H9 (cell line): ENCODE data around the gene RPS8. TPM values are rescaled to one million over a fixed set of nuclear protein-coding genes. Genes with fewer than 3 reads are reported as not detected.

Experiments used
- DNase-seq: peaks from one replicate; pipeline ENCODE4 v3.0.0-alpha.2; 2017
- H2AFZ ChIP-seq: one replicate; pipeline ENCODE4 v1.6.1; 2013; ENCODE audit warnings: mild to moderate bottlenecking, low read length, control low read depth, moderate library complexity
- H2AK5ac ChIP-seq: 2 replicates; pipeline ENCODE4 v1.6.1; 2013; ENCODE audit warnings: low read length, control low read depth, mixed read lengths; ENCODE audit not compliant: insufficient read length
- H2BK120ac ChIP-seq: one replicate; pipeline ENCODE4 v1.6.1; 2013; ENCODE audit warnings: low read depth, mild to moderate bottlenecking, low read length, control low read depth, inconsistent platforms; ENCODE audit not compliant: poor library complexity, severe bottlenecking
- H2BK12ac ChIP-seq: 2 replicates; pipeline ENCODE4 v1.6.1; 2013; ENCODE audit warnings: low read length, control low read depth, mixed read lengths, low read depth; ENCODE audit not compliant: insufficient read length
- H2BK15ac ChIP-seq: 2 replicates; pipeline ENCODE4 v1.6.1; 2013; ENCODE audit warnings: low read depth, low read length, control low read depth
- H2BK20ac ChIP-seq: one replicate; pipeline ENCODE4 v1.6.1; 2013; ENCODE audit warnings: low read depth, mild to moderate bottlenecking, low read length, control low read depth, inconsistent platforms; ENCODE audit not compliant: poor library complexity, severe bottlenecking
- H2BK5ac ChIP-seq: 2 replicates; pipeline ENCODE4 v1.6.1; 2013; ENCODE audit warnings: low read length, control low read depth, mixed read lengths; ENCODE audit not compliant: insufficient read length
- H3K14ac ChIP-seq: 2 replicates; pipeline ENCODE4 v1.6.1; 2013; ENCODE audit warnings: low read length, control low read depth; ENCODE audit not compliant: insufficient read depth
- H3K18ac ChIP-seq: 2 replicates; pipeline ENCODE4 v1.6.1; 2013; ENCODE audit warnings: low read depth, mild to moderate bottlenecking, mixed read lengths, low read length, control low read depth; ENCODE audit not compliant: insufficient read length
- H3K23ac ChIP-seq: 2 replicates; pipeline ENCODE4 v1.6.1; 2013; ENCODE audit warnings: low read length, control low read depth, mixed read lengths, low read depth; ENCODE audit not compliant: insufficient read length
- H3K23me2 ChIP-seq: 2 replicates; pipeline ENCODE4 v1.6.1; 2013; ENCODE audit warnings: low read depth, mild to moderate bottlenecking, mixed read lengths, low read length, control low read depth; ENCODE audit not compliant: insufficient read length, poor library complexity, severe bottlenecking
- H3K27ac ChIP-seq: 2 replicates; pipeline ENCODE4 v1.5.1; 2013; ENCODE audit warnings: low read length, control low read depth, mixed read lengths, low read depth; ENCODE audit not compliant: insufficient read length
- H3K27me3 ChIP-seq: 2 replicates; pipeline ENCODE4 v1.6.1; 2013; ENCODE audit warnings: low read length, control low read depth, inconsistent platforms; ENCODE audit not compliant: insufficient read depth
- H3K4ac ChIP-seq: 2 replicates; pipeline ENCODE4 v1.6.1; 2013; ENCODE audit warnings: low read depth, mild to moderate bottlenecking, control low read depth, inconsistent platforms, low read length, moderate library complexity
- H3K4me1 ChIP-seq: 2 replicates; pipeline ENCODE4 v1.6.1; 2013; ENCODE audit warnings: low read length, control low read depth, inconsistent platforms; ENCODE audit not compliant: insufficient read depth
- H3K4me2 ChIP-seq: 2 replicates; pipeline ENCODE4 v1.6.1; 2013; ENCODE audit warnings: low read length, control low read depth, mixed read lengths; ENCODE audit not compliant: insufficient read length, insufficient read depth
- H3K56ac ChIP-seq: 2 replicates; pipeline ENCODE4 v1.6.1; 2013; ENCODE audit warnings: low read depth, mild to moderate bottlenecking, mixed read lengths, low read length, control low read depth; ENCODE audit not compliant: insufficient read length
- H3K79me1 ChIP-seq: 2 replicates; pipeline ENCODE4 v1.6.1; 2013; ENCODE audit warnings: low read depth, mild to moderate bottlenecking, moderate library complexity, low read length, control low read depth, inconsistent platforms; ENCODE audit not compliant: insufficient read depth, poor library complexity, severe bottlenecking
- H3K79me2 ChIP-seq: 2 replicates; pipeline ENCODE4 v1.6.1; 2013; ENCODE audit warnings: low read length, control low read depth, inconsistent platforms; ENCODE audit not compliant: insufficient read depth
- H3K9ac ChIP-seq: 2 replicates; pipeline ENCODE4 v1.6.1; 2013; ENCODE audit warnings: low read length, control low read depth, mixed read lengths; ENCODE audit not compliant: insufficient read length; ENCODE audit errors: extremely low read depth
- H3K9me3 ChIP-seq: one replicate; pipeline ENCODE4 v1.6.1; 2013; ENCODE audit warnings: low read depth, low read length, inconsistent platforms; ENCODE audit not compliant: control insufficient read depth
- H3T11ph ChIP-seq: one replicate; pipeline ENCODE4 v1.6.1; 2013; ENCODE audit warnings: mild to moderate bottlenecking, low read length, control low read depth, inconsistent platforms
- H4K20me1 ChIP-seq: one replicate; pipeline ENCODE4 v1.6.1; 2013; ENCODE audit not compliant: control insufficient read depth, insufficient read length, insufficient read depth
- H4K5ac ChIP-seq: 2 replicates; pipeline ENCODE4 v1.6.1; 2013; ENCODE audit warnings: low read depth, mild to moderate bottlenecking, mixed read lengths, low read length, control low read depth; ENCODE audit not compliant: insufficient read length
- H4K8ac ChIP-seq: replicated peaks from 2 replicates; pipeline ENCODE4 v1.6.1; 2013; ENCODE audit warnings: low read length, control low read depth, mixed read lengths, low read depth; ENCODE audit not compliant: insufficient read length
- H4K91ac ChIP-seq: 2 replicates; pipeline ENCODE4 v1.6.1; 2013; ENCODE audit warnings: low read depth, mild to moderate bottlenecking, moderate library complexity, mixed read lengths, low read length, control low read depth; ENCODE audit not compliant: insufficient read length
- H3K27ac Mint-ChIP-seq, 3 experiments: 2 replicates in 2 of 3; 3 replicates in 1 of 3; pipeline ENCODE4 v1.8.0; 2020 to 2021; ENCODE audit warnings: mixed read lengths in 3 of 3, mild to moderate bottlenecking in 1 of 3, moderate library complexity in 1 of 3
- H3K27me3 Mint-ChIP-seq: 2 replicates; pipeline ENCODE4 v1.8.0; 2021; ENCODE audit warnings: low read depth, mild to moderate bottlenecking, moderate library complexity, mixed read lengths
- H3K36me3 Mint-ChIP-seq, 3 experiments: 2 replicates in 2 of 3; 3 replicates in 1 of 3; pipeline ENCODE4 v1.8.0; 2020 to 2021; ENCODE audit warnings: low read depth in 3 of 3, mixed read lengths in 3 of 3; ENCODE audit not compliant: insufficient read depth in 1 of 3
- H3K4me1 Mint-ChIP-seq, 2 experiments: 2 replicates each; pipeline ENCODE4 v1.8.0; 2020; ENCODE audit warnings: mixed read lengths in 2 of 2
- H3K4me3 Mint-ChIP-seq, 2 experiments: 2 replicates in 1 of 2; 3 replicates in 1 of 2; pipeline ENCODE4 v1.8.0; 2020 to 2021; ENCODE audit warnings: mild to moderate bottlenecking in 2 of 2, mixed read lengths in 2 of 2, moderate library complexity in 1 of 2
- H3K9me3 Mint-ChIP-seq, 2 experiments: 2 replicates in 1 of 2; 3 replicates in 1 of 2; pipeline ENCODE4 v1.8.0; 2020; ENCODE audit warnings: mild to moderate bottlenecking in 2 of 2, mixed read lengths in 2 of 2, moderate library complexity in 1 of 2
- WGBS: extraction: QIAGEN DNeasy Blood & Tissue Kit; methylation state at CpG from one replicate; pipeline ENCODE4 v1.1.7; 2013; ENCODE audit warnings: missing lambda C conversion rate, low lambda C conversion rate, mixed read lengths; ENCODE audit not compliant: insufficient read length; ENCODE audit errors: extremely low coverage; 5-methylcytosine and 5-hydroxymethylcytosine counted together
- total RNA-seq: library from RNA; stranded (reverse); gene quantifications from 2 replicates; pipeline ENCODE4 v1.2.1, GENCODE V29; 2021
- TF ChIP-seq, protein P1 (sequence below): fragments of 200-600 bp; sonication (generic); conservative IDR thresholded peaks from 3 replicates; pipeline ENCODE4 v1.8.0; 2021; ENCODE audit warnings: antibody characterized with exemption, mild to moderate bottlenecking

RPS8 gene
- total RNA-seq, 1 experiment from 2014 or later, result 2,591 TPM

DNA sequence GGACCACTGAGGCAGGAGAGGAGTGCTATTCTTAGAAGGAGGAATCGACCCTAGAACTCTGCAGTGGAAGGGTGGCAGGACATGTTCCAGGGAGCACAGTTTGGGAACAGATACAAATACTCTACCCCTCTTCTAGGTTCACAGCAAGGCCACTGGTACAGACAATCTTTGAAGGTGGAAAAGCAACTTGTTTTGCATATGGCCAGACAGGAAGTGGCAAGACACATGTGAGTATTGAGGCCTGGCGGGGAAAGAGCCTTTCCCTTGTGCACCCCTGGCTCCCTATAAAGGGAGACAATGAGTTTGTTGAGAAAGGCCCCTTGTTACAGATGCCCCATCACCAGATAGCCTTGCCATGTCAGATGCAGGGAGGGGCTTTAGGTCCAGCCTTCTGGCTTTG, 17.9 kb upstream of the RPS8 start:
- no peaks in the 10 kb centered on the region for H3K4me1 Mint-ChIP-seq
- Histone ChIP-seq H3K56ac (no peak overlapping the region), H2AK5ac (no peak overlapping the region), H2BK120ac (no peak overlapping the region), H3K4me2 (no peak overlapping the region), H2BK12ac (no peak overlapping the region), H3K79me1 (no peaks in the 10 kb centered on the region), H3K79me2 (no peaks in the 10 kb centered on the region), H3K4ac (no peak overlapping the region), H3K18ac (no peak overlapping the region), H3K23ac (no peak overlapping the region), H2BK15ac (no peak overlapping the region), H2BK5ac (no peak overlapping the region), H3K23me2 (no peaks in the 10 kb centered on the region), H3K14ac (no peak overlapping the region), H3K4me1 (no peaks in the 10 kb centered on the region), H3K27ac (no peak overlapping the region), H4K8ac (no peak overlapping the region), H2AFZ (no peak overlapping the region), H3K9me3 (no peaks in the 10 kb centered on the region), H4K91ac (no peak overlapping the region), H4K20me1 (no peaks in the 10 kb centered on the region), H2BK20ac (no peak overlapping the region), H3K27me3 (no peaks in the 10 kb centered on the region), H3T11ph (no peak overlapping the region), H4K5ac (no peak overlapping the region), H3K9ac (no peak overlapping the region)
- no peak overlapping the region for H3K4me3 Mint-ChIP-seq
- TF ChIP-seq, protein P1, sequence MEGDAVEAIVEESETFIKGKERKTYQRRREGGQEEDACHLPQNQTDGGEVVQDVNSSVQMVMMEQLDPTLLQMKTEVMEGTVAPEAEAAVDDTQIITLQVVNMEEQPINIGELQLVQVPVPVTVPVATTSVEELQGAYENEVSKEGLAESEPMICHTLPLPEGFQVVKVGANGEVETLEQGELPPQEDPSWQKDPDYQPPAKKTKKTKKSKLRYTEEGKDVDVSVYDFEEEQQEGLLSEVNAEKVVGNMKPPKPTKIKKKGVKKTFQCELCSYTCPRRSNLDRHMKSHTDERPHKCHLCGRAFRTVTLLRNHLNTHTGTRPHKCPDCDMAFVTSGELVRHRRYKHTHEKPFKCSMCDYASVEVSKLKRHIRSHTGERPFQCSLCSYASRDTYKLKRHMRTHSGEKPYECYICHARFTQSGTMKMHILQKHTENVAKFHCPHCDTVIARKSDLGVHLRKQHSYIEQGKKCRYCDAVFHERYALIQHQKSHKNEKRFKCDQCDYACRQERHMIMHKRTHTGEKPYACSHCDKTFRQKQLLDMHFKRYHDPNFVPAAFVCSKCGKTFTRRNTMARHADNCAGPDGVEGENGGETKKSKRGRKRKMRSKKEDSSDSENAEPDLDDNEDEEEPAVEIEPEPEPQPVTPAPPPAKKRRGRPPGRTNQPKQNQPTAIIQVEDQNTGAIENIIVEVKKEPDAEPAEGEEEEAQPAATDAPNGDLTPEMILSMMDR, result no peak
- H3K27me3 Mint-ChIP-seq, result no peaks in the 10 kb centered on the region
- H3K36me3 Mint-ChIP-seq, result peaks cover 60 to 92% (median 91%) of the 10 kb centered on the region in 3 experiments; a peak in 6 of 7 replicates
- DNase-seq, result no peak
- WGBS, result no CpG with 5 or more reads among the region's 2 CpGs
- H3K9me3 Mint-ChIP-seq, result no peaks in the 10 kb centered on the region; a peak in 1 of 5 replicates
- no peak overlapping the region for H3K27ac Mint-ChIP-seq
